ENCODE results near the gene DLX4.

- TF ChIP-seq CTCF (IDR thresholded peaks at IDR 0.05; ENCODE audit: insufficient read depth, low read depth, low read length) (no peak), EZH2 (IDR thresholded peaks at IDR 0.05; ENCODE audit: insufficient read depth, low read length) (no peak)
Measured at GRCh38 chr17:49924116-49924515, 44.9 kb upstream of the DLX4 start.

All from astrocyte (in vitro differentiated cells and primary cell).